NCI-H2107 (cell line): ENCODE measurements around the gene TXNDC12.
"Not testable (repeated sequence)": the region's sequence is repeated elsewhere in the genome, so short reads cannot be mapped to it uniquely, and the experiment has no call there.

Source experiments
- DNase-seq: peaks from one replicate; lab custom pipeline; 2025; lab: John Stamatoyannopoulos, UW

The TXNDC12 gene

GRCh38 chr1:52055066-52055865 is at the start of gene TXNDC12:
TSS of gene TXNDC12 (minus strand) at chr1:52055191. CDS start at chr1:52055096, 95 bp downstream.
- peak; percentile 84 for DNase-seq

- no peak for DNase-seq
Measured at GRCh38 chr1:52102336-52103013, 47.5 kb upstream of the TXNDC12 start.

- DNase-seq = peak; percentile 19
Measured at GRCh38 chr1:52098139-52098871, 43.3 kb upstream of the TXNDC12 start.

GRCh38 chr1:52096216-52096615 is 41.2 kb upstream of the TXNDC12 start:
- no peak for DNase-seq

- DNase-seq = not testable (repeated sequence)
Measured at GRCh38 chr1:52094300-52094699, 39.3 kb upstream of the TXNDC12 start.

GRCh38 chr1:52087892-52088291 is 32.9 kb upstream of the TXNDC12 start:
- DNase-seq = not testable (repeated sequence)

GRCh38 chr1:52080014-52080415 is 25.0 kb upstream of the TXNDC12 start:
- no peak for DNase-seq

GRCh38 chr1:52077277-52077676 is 22.3 kb upstream of the TXNDC12 start:
- DNase-seq = not testable (repeated sequence)

- no peak for DNase-seq
Measured at GRCh38 chr1:52072291-52072690, 17.3 kb upstream of the TXNDC12 start.

- no peak for DNase-seq
Measured at GRCh38 chr1:52070704-52071103, 15.7 kb upstream of the TXNDC12 start.

- no peak for DNase-seq
Measured at GRCh38 chr1:52063192-52063591, 8.2 kb upstream of the TXNDC12 start.

GRCh38 chr1:52060822-52061221 is 5.8 kb upstream of the TXNDC12 start:
- no peak for DNase-seq

- no peak for DNase-seq
Measured at GRCh38 chr1:52059888-52060287, 4.9 kb upstream of the TXNDC12 start.

- DNase-seq = no peak
Measured at GRCh38 chr1:52059321-52059720, 4.3 kb upstream of the TXNDC12 start.

GRCh38 chr1:52057876-52058415 is 3.0 kb upstream of the TXNDC12 start:
- DNase-seq = no peak

GRCh38 chr1:52057255-52057654 is 2.3 kb upstream of the TXNDC12 start:
- DNase-seq = no peak

- DNase-seq = no peak
Measured at GRCh38 chr1:52056937-52057231, 1.9 kb upstream of the TXNDC12 start.

GRCh38 chr1:52056163-52056936 is 1.4 kb upstream of the TXNDC12 start, which contains the start of gene BTF3L4:
TSS of gene BTF3L4 (plus strand) at chr1:52056295. CDS start at chr1:52059848, 3,553 bp downstream.
- DNase-seq = peak; percentile 97

- DNase-seq = no peak
Measured at GRCh38 chr1:52055866-52056162, 823 bp upstream of the TXNDC12 start.

GRCh38 chr1:52054496-52055065 is 410 bp downstream of the TXNDC12 start:
- DNase-seq = no peak

GRCh38 chr1:52053862-52054261 is 1.1 kb downstream of the TXNDC12 start:
- no peak for DNase-seq

- not testable (repeated sequence) for DNase-seq
Measured at GRCh38 chr1:52049337-52049736, 5.7 kb downstream of the TXNDC12 start.
